Astrocyte (in vitro differentiated cells and primary cell): Measurements from ENCODE around the gene NCBP1.

Experiments used
- EZH2 ChIP-seq: IDR thresholded peaks from 2 replicates; pipeline ENCODE4 v1.6.1; 2012; ENCODE audit warnings: mild to moderate bottlenecking, low read length, inconsistent platforms; ENCODE audit not compliant: insufficient read depth
- TF ChIP-seq, protein P1 (sequence below): IDR thresholded peaks from 2 replicates; pipeline ENCODE4 v1.5.1; 2011; ENCODE audit warnings: low read depth, mild to moderate bottlenecking, inconsistent platforms, low read length, moderate library complexity; ENCODE audit not compliant: insufficient read depth

DNA sequence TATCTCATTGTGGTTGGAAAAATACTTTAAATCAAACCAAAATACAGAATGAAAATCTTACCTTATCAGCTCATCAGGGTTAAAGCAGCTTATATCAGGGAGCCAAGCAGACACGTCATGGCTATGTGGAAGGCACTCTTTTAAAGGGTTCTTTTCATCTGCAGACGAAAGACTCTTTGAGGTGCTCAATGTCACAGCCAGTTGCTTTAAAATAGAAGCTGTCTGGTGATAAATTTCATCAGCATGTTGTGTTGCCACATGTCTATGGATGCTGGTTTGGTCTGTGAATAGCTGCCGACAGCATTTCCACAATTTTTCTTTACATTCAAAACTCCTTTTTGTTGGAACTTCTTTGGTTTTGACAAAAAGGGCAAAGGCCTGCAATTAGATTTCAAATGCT lies 8.0 kb upstream of the NCBP1 start:
- no peak for TF ChIP-seq EZH2
- TF ChIP-seq, protein P1, sequence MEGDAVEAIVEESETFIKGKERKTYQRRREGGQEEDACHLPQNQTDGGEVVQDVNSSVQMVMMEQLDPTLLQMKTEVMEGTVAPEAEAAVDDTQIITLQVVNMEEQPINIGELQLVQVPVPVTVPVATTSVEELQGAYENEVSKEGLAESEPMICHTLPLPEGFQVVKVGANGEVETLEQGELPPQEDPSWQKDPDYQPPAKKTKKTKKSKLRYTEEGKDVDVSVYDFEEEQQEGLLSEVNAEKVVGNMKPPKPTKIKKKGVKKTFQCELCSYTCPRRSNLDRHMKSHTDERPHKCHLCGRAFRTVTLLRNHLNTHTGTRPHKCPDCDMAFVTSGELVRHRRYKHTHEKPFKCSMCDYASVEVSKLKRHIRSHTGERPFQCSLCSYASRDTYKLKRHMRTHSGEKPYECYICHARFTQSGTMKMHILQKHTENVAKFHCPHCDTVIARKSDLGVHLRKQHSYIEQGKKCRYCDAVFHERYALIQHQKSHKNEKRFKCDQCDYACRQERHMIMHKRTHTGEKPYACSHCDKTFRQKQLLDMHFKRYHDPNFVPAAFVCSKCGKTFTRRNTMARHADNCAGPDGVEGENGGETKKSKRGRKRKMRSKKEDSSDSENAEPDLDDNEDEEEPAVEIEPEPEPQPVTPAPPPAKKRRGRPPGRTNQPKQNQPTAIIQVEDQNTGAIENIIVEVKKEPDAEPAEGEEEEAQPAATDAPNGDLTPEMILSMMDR = no peak
